HG03342 (cell line): Measurements from ENCODE around the gene CX3CL1.
"Not testable (repeated sequence)": the region's sequence is repeated elsewhere in the genome, so short reads cannot be mapped to it uniquely, and the experiment has no call there.

ENCODE experiments used
- ATAC-seq: cut with Tn5 transposase; IDR thresholded peaks from one replicate; pipeline ENCODE4 v1.9.1; 2021; ENCODE audit warnings: mild to moderate bottlenecking, moderate library complexity; ENCODE audit not compliant: unreplicated experiment

The CX3CL1 gene

DNA sequence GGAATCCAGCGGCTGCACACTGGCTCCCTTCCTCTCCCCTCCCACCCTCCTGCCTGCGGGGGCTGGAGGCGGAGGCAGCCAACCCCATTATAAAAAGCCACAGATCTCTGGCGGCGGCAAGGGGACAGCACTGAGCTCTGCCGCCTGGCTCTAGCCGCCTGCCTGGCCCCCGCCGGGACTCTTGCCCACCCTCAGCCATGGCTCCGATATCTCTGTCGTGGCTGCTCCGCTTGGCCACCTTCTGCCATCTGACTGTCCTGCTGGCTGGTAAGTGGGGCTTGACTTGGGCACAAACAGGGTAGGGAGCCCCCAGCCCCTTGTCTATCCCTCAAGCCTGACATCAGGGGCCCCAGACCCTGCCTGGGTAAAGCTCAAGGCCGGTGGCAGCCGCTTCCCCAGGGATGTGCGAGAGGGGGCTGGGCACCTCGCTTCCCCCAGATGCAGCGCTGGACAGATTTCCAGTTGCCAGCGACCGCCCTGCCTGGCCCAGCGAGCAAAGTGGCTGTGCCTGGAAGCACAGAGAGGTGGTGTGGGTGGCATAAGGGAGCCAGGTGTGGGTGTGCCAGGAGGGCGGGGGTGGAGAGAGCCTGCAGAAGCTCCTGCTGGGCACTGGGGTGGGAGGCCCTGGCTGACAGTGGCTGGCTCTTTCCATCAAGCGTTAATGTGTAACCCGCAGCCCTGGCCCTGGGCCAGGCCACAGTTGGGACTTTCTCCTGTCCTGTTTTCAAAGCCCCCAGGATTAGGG is at the start of gene CX3CL1:
TSS of gene CX3CL1 (plus strand) at position 119 of the 745 bp plus-strand sequence. CDS start at position 198, 79 bp downstream.
- no peak for ATAC-seq

DNA sequence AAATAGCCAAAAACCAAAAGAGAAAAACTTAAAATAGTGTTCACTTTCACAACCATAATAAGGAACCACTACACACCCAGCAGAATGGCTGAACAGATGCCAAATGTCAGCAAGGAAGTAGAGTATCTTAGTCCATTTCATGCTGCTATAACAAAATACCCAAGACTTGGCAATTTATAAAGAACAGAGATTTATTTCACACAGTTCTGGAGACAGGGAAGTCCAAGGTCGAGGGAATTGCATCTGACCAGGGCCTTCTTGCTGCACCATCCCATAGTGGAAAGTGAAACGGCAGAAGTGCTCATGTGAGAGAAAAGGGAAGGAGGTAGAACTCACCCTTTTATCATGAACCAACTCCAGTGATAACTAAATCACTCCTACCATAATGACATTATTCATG is 47.5 kb upstream of the CX3CL1 start:
- no peak for ATAC-seq

DNA sequence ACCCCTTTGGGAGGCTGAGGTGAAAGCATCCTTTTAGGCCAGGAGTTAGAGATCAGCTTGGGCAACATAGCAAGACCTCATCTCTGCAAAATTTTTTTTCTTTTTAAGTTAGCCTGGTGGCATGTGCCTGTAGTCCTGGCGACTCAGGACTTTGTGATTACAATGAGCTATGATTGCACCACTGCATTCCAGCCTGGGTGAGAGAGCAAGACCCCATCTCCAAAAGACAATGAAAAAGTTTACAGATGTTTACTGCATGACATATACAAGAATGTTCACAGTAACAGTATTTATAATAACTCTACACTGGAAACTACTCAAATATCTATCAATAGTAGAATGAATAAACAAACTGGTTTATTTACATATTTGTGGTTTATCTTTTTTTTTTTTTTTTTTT is 46.8 kb upstream of the CX3CL1 start:
- no peak for ATAC-seq

DNA sequence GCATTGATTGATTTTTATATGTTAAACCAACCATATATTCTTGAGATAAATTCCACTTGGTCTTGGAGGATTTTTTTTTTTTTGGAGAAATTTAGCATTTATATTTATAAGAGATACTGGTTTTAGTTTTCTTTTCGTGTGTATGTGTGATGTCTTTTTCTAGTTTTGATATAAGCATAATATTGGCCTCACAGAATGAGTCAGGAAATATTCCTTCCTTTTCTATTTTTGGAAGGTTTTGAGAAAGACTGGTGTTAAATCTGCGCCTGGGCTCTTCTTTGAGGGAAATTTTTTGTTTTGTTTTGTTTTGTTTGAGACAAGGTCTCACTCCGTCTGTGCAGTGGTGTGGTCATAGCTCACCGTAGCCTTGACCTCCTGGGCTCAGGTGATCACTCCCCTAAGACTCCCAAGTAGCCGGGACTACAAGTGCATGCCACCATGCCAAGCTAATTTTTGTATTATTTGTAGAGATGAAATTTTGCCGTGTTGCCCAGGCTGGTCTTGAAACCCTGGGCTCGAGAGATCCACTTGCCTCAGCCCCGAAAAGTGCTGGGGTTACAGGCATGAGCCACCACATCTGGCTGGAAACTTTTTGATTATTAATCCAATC is 42.5 kb upstream of the CX3CL1 start:
- no peak for ATAC-seq

DNA sequence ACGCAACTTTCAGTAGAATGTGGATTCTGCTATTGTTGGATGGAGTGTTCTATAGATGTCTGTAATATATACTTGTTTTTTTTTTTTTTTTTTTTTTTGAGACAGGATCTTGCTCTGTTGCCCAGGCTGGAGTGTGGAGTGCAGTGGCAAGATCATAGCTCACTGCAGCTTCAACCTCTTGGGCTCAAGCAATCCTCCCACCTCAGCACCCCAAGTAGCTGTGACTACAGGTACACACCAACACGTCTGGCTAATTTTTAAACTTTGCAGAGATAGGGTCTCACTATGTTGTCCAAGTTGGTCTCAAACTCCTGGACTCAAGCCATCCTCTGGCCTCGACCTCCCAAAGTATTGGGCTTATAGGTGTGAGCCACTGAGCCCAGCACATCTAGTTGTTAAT is 40.9 kb upstream of the CX3CL1 start:
- no peak for ATAC-seq

DNA sequence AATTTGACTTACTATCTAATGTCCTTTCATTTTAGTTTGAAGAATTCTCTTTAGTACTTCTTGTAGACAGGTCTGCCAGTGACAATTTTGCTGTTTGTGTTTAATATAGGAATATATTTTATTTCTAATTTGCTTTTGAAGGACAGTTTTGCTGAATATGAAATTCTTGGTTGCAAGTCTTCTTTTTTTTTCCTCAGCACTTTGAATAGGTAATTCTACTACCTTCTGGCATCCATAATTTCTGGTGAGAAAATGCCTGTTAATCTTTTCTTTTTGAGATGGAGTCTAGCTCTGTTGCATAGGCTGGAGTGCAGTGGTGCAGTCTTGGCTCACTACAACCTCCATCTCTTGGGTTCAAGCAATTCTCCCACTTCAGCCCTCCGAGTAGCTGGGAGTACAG is 38.9 kb upstream of the CX3CL1 start:
- no peak for ATAC-seq

DNA sequence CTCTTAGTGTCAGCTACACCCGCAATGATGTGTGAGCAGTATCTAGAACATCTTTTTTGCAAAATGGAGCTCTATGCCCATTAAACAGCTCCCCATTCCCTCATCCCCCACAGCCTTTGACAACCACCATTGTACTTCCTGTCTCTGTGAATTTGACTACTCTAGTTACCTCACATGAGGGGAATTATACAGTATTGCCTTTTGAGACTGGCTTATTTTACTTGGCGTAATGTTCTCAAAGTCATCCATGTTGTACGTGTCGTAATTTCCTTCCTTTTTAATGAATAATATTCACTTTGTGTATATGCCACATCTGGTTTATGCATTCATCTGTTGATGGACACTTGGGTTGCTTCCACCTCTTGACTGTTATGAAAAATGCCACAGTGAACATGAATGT is 36.9 kb upstream of the CX3CL1 start:
- no peak for ATAC-seq

DNA sequence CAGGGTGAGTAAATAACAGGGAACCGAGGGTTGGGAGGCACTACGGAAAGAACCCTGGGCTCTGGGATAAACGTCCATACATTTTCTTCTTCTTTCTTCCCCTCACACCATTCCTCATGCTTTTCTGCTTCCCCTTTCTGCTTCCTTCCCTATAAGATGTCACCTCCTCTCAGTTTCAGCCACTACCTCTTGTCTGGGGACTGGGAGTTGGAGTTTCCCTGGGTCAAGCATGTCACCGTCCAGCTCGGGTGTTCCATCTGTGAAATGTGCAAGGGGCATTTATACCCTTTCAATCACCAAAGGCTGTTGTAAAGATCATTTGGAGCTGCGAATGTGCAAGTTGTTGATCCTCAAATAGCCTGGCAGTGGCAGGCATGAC is 31.2 kb upstream of the CX3CL1 start:
- no peak for ATAC-seq

DNA sequence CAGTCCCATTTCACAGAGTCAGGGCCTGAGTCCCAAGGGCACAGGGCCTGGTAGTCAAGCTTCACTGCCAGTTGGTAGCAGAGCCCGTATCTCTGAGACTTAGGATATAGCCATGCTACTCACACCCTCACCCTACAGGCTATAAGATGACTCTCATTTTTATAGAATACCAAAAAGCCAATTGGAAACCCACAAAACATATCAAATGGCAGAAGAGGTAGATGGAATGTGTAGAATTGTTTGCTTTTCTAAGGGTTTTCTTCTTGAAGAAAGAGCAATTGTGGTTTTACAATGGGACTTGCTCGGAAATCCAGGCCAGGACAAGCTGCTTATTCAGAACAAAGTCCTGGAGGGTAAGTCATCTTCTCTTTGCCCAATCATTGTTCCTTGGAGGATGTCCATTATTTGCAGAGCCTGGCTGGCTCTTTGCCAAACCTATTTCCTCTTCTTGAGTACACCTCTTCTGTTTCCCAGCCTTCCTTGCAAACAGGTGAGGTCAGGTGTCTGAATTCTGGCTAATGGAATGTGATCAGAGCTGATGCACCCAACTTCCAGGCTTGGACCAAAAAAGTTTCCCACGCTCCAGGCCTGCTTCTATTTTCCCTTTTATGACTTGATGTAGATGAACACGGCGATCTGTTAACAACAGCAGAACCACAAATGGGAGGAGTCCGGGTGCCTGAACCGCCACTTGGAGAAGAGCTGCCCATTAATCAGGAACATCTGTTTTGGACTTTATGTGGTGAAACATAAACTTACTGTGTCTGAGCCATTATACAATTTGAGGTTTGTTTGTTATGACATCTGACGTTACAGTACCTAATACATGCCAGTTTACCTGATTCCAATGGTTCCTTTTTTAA is 30.6 kb upstream of the CX3CL1 start:
- no peak for ATAC-seq

DNA sequence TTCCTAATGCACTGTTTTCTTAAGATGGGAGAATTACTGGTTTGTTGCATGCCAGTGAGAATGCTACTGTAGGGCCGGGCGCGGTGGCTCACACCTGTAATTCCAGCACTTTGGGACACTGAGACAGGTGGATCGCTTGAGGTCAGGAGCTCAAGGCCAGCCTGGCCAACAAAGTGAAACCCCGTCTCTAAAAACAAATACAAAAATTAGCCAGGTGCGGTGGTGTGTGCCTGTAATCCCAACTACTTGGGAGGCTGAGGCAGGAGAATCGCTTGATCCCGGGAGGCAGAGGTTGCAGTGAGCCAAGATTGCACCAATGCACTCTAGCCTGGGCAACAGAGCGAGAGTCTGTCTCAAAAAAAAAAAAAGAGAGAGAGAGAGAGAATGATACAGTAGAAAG is 29.7 kb upstream of the CX3CL1 start:
- not testable (repeated sequence) for ATAC-seq

DNA sequence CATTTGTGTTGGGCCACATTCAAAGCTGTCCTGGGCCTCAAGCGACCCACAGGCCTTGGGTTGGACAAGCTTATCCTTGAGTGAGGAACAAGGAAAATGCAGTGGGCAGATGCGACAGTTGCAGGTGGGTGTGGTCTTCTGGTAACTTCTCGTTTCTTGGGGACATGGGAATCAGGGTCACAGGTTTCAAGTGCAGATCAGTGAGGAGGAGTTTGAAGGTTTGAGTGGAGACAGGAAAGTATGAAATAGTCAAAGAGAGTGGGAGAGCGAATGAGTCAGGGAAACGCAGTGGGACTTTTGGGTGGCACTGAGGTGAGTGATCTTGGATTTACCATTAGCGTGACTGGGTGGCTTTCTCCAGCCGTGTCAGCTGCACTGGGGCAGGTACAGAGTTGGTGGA is 29.1 kb upstream of the CX3CL1 start:
- no peak for ATAC-seq

DNA sequence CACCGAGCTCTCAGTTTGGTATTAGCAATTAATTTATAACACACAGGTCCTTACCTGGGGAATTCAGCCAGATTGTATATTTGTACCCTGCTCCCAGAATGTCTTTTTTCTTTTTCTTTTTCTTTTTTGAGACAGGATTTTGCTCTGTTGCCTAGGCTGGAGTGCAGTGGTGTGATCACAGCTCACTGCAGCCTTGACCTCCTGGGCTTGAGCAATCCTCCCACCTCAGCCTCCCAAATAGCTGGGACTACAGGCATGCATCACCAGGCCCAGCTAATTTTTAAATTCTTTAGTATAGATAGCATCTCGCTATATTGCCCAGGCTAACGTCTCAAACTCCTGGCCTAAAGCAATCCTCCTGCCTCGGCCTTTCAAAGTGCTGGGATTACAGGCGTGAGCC is 28.2 kb upstream of the CX3CL1 start:
- ATAC-seq, result not testable (repeated sequence)

DNA sequence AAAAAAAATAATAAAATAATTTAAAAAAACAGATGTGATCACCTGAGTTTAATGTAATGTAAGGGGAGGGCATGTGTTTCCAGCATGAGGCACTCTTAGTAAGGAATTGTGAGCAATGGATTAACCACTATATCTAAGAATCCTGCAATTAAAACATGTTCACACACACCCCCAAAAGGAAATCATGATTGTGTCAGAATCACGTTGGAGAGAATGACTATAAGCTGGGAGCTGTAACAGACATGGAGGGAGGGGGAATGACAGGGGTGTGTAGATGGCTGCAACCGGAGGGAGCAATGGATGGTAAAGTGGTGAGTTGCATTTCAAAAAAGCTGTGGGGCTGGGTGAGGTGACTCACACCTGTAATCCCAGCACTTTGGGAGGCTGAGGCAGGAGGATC is 27.3 kb upstream of the CX3CL1 start:
- ATAC-seq, result no peak

DNA sequence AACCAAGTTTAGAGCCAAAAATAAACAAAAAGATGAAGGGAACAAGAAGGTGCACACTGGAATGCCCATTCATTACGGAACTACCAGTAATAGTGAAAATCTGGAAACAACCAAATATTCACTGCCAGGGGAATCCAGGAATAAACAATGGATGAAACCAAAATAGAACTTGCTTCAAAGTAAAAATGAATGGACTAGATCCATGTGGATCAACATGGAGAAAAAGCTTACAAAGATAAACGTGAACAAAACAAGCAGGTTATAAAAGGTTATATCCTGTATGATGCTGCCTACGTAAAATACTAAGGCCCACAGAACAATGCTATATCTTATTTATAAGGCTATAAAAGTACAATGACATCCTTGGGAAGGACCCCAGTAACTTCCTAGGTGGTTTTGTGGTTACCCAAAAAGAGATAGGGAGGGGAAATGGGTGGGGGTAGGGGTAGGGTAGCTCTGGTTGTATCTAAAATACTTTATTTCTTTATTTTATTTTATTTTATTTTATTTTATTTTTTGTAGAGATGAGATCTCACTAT is 26.6 kb upstream of the CX3CL1 start:
- no peak for ATAC-seq

DNA sequence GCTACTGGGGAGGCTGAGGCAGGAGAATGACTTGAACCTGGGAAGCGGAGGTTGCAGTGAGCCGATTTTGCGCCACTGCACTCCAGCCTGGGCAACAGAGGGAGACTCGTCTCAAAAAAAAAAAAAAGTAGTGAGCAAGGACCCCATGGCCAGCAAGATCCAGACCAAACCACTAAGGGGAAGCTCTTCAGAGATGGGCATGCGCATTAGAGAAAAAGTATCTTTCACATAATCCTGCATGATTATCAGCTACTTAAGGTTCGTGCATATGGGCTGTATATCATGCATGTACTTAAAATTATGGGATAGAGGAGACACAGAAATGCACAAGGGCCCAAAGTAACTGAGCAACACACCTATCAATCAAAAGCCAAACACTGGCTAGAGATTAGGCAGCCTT is 24.4 kb upstream of the CX3CL1 start:
- ATAC-seq, result no peak

DNA sequence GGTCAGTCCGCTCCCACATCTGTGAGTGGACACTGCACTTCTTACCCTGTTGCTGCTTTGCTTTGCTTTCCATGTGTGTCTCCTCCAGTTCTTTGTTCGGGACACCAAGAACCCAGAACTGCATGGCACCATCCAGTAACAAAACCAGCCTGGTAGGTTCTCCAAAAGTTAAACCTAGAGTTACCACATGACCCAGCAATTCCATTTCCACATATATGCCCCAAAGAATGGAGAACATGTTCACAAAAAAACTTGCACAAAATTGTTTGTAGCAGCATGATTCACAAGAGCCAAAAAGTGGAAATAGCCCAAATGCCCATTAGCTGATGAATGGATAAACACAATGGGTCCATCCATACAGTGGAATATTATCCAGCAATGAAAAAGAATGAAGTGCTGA is 24.0 kb upstream of the CX3CL1 start:
- ATAC-seq, result no peak

DNA sequence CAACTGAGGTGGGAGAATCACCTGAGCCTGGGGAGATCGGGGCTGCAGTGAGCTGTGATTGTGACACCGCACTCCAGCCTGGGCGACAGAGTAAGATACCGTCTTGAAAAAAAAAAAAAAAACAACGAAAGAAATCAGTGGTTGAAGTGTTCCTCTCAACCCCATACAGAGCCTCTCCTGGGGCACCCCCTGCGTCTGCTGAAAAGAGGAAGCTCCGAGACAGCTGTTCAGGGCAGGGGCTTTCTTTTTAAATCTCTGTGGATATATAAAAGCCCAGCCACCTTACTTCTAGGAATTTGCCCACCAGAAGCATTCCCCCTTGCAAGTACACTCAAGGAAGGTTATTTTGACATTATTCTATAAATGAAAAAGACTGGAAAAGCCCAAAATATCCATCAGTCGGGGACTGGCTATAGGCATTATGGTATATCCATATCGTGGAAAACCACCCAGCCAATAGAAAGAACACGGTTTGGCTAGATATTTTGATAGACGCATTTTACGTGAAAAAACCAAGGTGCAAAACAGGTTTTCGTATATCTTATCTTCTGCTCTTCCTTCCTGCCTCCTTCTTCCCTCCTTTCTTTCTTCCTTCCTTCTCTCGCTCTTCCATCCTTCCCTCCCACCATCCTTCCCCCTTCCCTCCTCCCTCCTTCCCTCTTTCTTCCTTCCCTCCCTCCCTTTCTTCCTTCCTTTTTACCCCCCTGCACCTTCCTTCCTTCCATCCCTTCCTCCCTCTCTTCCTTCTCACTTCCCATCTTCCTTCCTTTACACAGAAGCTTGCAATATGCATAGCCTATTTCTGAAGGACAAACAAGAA is 22.9 kb upstream of the CX3CL1 start:
- peak; percentile 89 for ATAC-seq

DNA sequence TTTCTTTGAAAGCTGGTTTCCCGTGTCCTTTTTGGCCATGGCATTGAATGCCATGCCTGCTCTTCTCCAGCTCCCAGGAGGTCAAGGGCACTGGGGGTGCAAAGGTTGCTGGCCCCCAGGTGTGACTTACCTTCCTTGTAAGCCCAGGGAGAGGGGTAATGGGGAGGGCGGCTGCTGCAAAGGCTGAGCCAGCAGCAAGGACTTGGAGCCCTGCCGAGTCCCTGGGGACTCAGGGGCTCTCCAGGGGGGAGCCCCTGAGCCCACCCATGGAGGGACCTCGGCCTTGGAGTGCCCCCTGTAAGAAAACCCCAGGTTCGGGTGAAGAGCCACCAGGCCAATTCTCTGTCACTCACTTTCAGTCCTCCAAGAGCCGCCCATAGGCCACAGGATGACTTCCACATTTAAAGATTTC is 19.6 kb upstream of the CX3CL1 start:
- ATAC-seq, result no peak

DNA sequence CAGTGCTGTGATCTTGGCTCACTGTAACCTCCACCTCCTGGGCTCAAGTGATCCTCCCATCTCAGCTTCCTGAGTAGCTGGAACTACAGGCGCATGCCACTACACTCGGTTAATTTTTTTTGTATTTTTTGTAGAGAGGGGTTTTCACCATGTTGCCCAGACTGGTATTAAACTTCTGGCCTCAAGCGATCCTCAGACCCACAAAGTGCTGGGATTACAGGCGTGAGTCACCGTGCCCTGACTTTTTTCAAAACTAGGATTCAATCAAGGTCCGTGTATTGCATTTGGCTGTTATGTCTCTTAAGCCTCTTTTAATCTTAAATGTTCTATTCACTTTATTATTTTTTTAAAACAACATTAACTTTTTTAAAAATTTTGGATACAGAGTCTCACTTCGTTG is 18.0 kb upstream of the CX3CL1 start:
- ATAC-seq, result no peak

DNA sequence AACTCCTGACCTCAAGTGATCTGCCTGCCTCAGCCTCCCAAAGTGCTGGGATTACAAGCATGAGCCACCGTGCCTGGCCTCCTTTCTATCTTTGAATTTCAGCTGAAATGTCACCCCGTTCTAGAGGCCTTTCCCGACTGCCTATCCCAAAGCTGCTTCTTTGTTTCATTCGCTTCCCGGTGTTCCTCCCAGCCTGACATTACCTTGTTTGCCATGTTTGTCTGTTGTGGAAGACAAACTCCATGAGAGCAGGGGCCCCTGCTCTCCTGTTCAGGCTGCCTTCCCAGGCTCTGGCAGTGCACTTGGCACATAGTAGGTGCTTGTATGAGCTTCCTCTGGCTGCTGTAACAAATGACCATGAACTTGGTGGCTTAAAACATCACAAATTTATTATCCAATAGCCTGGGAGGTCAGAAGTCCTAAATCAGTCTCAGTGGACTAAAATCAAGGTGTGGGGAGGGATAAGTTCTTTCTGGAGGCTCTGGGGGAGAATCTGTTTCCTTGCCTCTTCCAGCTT is 16.3 kb upstream of the CX3CL1 start:
- ATAC-seq, result no peak

DNA sequence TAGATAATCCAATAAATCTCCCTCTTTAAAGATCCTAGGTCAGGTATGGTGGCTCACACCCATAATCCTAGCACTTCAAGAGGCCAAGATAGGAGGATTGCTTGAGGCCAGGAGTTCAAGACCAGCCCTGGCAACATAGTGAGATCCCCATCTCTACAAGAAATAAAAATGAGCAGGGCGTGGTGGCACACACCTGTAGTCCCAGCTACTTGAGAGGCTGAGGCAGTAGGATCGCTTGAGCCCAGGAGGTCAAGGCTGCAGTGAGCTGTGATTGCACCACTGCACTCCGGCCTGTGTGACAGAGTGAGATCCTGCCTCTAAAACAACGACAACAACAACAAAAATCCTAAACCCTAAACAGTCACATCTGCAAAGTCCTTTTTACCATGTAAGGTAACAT is 15.7 kb upstream of the CX3CL1 start:
- ATAC-seq, result no peak
